Stimulated activated naive CD4-positive, alpha-beta T cell (primary cell): Measurements from ENCODE around the gene TMEM132E.
"Not testable (repeated sequence)": the region's sequence is repeated elsewhere in the genome, so short reads cannot be mapped to it uniquely, and the experiment has no call there.

ENCODE experiments used
- DNase-seq, 6 experiments: peaks; one replicate each; lab custom pipeline; 2025; lab: John Stamatoyannopoulos, UW

Gene TMEM132E, protein sequence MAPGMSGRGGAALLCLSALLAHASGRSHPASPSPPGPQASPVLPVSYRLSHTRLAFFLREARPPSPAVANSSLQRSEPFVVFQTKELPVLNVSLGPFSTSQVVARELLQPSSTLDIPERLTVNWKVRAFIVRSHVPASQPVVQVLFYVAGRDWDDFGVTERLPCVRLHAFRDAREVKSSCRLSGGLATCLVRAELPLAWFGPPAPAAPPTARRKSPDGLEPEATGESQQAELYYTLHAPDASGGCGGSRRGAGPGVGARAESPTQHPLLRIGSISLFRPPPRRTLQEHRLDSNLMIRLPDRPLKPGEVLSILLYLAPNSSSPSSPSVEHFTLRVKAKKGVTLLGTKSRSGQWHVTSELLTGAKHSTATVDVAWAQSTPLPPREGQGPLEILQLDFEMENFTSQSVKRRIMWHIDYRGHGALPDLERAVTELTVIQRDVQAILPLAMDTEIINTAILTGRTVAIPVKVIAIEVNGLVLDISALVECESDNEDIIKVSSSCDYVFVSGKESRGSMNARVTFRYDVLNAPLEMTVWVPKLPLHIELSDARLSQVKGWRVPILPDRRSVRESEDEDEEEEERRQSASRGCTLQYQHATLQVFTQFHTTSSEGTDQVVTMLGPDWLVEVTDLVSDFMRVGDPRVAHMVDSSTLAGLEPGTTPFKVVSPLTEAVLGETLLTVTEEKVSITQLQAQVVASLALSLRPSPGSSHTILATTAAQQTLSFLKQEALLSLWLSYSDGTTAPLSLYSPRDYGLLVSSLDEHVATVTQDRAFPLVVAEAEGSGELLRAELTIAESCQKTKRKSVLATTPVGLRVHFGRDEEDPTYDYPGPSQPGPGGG (N-terminal part only)

DNA sequence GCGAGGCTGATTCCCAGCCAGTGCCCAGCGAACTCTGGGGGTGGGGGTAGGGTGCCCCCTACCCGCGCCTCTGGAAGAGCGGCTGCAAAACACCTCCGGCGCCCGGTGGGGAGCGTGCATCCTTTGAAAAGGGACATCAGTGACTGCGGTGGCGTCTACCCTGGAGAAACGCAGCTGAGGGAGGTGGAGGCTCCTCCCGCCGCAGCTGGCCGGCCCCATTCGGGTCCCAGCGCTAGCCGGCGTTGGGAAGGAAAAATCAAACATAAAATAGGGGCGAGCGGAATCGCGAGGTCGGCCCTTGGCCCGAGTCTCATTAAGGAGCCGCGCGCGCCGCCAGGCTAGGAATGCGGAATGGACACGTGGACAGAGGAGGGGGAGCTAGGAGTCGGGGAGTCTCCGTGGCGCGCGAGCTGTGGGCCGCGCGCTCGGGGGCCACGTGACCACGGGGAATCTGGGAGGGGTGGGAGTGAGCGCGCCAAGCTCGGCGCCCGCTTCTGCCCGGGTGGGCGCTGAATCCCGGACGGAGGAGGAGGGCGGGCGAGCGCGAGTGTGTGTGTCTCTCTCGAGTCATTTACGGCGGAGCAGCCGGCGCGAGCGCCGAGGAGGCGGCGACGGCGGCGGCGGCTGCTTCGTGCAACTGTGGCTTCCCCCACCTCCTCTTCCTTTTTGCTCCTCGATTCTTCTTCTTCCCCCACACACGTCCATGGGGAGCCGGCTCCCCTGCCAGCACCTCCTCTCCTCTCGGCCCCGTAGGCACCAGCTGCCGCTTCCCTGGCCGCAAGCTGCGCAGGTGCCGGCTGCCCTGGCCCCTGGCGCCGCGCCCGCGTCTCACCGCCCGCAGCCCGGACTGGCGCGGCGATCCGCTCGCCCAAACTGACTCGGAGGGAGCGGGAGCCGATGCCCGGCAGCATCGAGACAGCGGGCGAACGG is at the start of gene TMEM132E:
Gene TMEM132E, plus strand, starts transcription at position 566 of the 930 bp plus-strand sequence. CDS start 1,495 bp downstream, outside the sequence.
- DNase-seq = peak in 1 of 6 experiments; percentile 4

DNA sequence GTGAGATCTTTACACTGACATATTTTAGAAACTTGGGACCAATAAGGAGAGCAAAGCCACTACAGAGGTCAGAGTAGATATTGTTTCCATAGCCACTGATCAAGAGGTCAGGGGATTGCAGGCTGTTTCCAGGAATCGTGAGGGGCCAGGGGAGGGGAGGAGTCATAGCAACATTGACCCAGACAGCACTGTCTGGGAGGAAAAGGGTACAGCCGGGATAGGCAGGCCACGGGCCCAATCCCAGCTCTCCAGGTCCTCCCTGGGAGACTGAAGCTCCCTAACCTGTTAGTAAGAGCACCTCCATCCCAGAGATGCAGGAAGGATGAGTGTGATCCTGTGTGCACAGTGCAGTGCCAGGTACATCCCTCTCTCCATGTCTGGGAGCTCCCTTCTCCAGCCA is 48.5 kb upstream of the TMEM132E start:
- DNase-seq = no peak

GRCh38 chr17:34532281-34533065 is 46.9 kb upstream of the TMEM132E start:
- DNase-seq = no peak

- DNase-seq = no peak
Observed at GRCh38 chr17:34533806-34534527, 45.4 kb upstream of the TMEM132E start.

DNA sequence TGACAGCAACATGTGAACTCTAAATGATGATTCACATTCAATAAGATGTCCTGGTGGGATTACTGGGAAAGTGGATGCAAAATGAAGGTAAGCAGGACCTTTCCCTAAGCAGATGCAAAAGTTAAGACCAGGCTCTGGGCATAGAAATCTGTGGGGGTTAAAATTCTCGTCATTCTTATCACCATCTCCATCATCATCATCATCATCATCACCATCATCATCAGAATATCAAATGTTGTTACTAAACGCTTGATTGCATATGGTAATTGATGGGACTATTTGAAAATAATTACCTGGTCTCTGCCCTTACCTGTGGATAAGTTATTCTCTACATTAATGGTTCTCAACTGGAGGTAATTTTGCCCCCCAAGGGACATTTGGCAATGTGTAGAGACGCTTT is 41.9 kb upstream of the TMEM132E start:
- no peak for DNase-seq

DNA sequence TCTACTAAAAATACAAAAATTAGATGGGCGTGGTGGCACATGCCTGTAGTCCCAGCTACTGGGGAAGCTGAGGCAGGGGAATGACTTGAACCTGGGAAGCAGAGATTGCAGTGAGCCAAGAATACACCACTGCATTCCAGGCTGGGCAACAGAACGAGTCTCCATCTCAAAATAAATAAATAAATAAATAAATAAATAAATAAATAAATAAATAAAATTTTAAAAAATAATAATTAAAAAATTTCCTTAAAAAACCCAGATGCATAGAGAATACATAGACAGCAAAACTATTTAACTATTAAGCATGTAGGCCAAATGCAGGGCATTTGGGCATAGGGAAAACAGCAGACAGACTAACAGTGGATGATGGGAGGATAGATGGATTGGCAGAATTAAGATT is 40.8 kb upstream of the TMEM132E start:
- not testable (repeated sequence) for DNase-seq

DNA sequence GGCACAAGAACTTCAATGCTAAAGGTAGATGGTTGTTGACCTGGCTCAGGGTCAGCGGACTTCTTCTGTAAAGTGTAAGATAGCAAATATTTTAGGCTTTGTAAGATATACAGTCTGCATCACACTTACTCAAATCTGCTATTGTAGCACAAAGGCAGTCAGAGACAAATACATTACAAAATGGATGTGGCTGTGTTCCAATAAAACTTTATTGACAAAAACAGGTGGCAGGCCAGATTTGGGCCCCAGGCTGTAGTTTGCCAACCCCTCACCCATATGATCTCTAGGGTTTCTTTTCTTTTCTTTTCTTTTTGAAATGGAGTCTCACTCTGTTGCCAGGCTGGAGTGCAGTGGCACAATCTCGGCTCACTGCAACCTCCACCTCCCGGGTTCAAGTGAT is 39.5 kb upstream of the TMEM132E start:
- DNase-seq = no peak

GRCh38 chr17:34542700-34543336 is 36.6 kb upstream of the TMEM132E start:
- DNase-seq = peak in 5 of 6 experiments; percentile 8 to 48 (median 36)

DNA sequence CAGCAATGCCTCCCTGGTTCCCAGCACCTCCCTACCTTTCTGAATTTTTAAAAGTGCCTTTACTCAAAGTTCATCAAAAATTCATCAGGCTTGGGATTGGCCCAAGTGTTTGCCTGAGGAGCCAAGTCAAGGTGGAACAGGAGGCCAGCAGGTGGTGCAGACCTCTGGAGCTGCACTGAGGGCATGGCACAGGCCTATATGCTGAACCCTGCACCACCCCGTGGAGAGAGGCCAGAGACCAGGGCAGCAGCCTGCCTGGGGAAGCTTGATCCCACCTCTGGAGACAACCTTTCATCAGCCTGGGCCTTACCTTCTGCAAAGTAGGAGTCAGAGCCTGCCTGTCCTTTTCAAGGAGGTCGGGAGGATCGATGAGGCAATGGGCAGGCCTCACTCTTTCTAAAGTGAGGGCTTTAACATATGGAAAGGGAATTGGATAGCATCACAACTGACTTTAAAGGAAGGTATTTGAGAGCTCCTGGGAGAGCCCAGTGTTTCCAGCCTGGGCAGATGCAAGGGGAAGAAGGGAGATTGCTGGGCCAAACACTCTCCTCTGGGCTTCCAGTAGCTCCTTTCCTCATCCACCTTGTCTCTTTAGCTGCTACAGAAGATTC is 31.8 kb upstream of the TMEM132E start:
- DNase-seq = no peak

- no peak for DNase-seq
Observed at GRCh38 chr17:34549966-34550365, 29.4 kb upstream of the TMEM132E start.

GRCh38 chr17:34553907-34554306 is 25.5 kb upstream of the TMEM132E start:
- no peak for DNase-seq

GRCh38 chr17:34556384-34556783 is 23.0 kb upstream of the TMEM132E start:
- no peak for DNase-seq

- DNase-seq = no peak
Observed at GRCh38 chr17:34556931-34557330, 22.5 kb upstream of the TMEM132E start.

DNA sequence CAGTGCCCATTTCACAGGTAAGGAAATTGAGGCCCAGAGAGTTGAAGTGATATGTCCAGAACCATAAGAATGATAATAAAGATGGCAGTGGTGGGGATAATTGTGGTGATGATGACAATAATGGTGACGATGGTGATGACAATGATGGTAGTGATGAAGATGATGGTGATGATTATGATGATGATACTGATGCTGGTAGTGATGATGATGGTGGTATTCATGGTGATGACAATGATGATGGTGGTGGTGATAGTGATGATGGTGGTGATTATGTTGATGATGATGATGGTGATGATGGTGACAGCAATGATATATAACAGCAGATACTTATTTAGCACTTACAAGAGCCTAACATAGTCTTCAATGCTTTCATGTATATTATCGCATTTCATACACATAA is 18.1 kb upstream of the TMEM132E start:
- no peak for DNase-seq

- peak in 2 of 6 experiments; percentile 3 to 8 for DNase-seq
Observed at GRCh38 chr17:34562387-34562786, 17.0 kb upstream of the TMEM132E start.

- no peak for DNase-seq
Observed at GRCh38 chr17:34565713-34566112, 13.7 kb upstream of the TMEM132E start.

DNA sequence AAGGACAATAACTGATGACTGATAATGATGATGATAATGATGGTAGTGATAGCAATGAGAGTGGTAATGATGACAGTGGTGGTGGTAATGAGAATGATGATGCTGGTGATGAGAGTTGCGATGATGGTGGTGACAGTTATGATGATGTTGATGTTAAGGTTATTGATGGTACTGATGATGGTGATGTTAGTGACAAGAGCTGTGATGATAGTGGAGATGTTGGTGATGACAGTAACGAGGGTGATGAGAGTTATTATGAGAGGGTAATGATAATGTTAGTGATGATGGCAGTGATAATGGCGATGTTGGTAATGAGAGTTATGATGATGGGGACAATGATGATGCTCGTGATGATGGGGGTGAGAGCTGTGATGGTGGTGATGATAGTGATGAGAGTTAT is 13.2 kb upstream of the TMEM132E start:
- no peak for DNase-seq

DNA sequence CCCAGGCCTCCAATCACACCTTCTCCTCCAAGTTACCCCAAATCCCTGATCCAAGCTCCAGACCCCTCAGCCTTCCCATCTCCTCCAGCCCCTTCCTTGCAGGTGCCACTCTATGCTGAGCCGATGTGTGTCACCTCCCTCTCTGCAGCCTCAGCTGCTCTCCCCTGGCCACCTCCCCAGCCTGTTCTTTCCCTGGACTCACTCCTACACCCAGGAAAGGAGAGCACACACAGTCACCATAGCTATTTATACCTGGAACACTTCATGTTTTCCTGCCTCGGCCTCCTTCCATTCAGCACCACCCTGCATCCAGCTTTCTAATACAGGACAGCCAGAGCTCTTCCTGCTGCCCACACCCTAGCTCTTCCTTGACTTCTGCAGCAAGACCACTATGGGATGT is 12.5 kb upstream of the TMEM132E start:
- no peak for DNase-seq

DNA sequence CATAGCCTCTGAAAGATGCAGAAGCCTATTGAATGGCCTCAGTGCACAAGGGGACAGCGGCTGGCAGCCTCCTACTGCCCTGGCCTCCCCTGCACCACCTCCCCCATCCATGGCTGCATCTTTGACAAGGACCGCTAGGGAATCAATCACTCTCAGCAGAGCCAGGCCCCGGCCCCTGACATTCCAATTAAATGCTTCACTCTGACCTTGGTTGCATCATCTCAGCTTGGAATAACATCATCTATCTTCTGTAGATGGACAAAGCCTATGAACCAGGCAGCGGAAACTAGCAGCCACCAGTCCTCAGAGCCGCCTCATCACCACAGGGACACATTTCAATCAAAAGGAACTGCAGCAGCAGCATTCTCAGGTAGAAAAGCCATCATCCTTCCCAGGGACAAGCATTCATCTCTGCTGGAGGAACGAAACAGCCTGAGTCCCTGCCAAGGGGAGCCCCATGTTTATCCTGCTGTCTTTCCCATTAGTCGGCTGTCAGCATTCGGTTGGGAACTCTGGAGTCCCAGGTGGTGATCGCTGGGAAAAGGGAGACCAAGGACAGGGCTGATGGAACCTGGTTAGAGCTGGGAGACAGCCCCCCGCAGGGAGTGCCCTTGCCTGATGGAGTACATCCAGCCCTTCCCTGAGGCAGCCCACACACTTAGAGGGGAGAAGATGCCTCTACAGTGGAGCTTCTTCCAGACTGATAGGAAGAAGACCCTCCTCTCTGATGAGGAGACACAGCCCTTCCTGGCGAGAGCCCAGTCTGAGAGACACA is 11.5 kb upstream of the TMEM132E start:
- no peak for DNase-seq
